ENCODE data around the gene LUM.

LUM gene

GRCh38 chr12:91074154-91074709 lies 37.1 kb downstream of the LUM start:
- no peak for DNase-seq

- DNase-seq = no peak
Observed at GRCh38 chr12:91073426-91073825, 37.9 kb downstream of the LUM start.

GRCh38 chr12:91072931-91073330 lies 38.4 kb downstream of the LUM start:
- no peak for DNase-seq

GRCh38 chr12:91070936-91071335 lies 40.4 kb downstream of the LUM start:
- no peak for DNase-seq

GRCh38 chr12:91065396-91065795 lies 45.9 kb downstream of the LUM start:
- no peak for DNase-seq

GRCh38 chr12:91064640-91065039 lies 46.7 kb downstream of the LUM start:
- no peak for DNase-seq

- DNase-seq = no peak
Observed at GRCh38 chr12:91061091-91061490, 50.2 kb downstream of the LUM start.

- DNase-seq = no peak
Observed at GRCh38 chr12:91059211-91059610, 52.1 kb downstream of the LUM start.

GRCh38 chr12:91058786-91059185 lies 52.5 kb downstream of the LUM start:
- no peak for DNase-seq

GRCh38 chr12:91057368-91058165 lies 53.7 kb downstream of the LUM start, which contains the start of gene KERA:
Gene KERA (minus strand): TSS chr12:91058024. CDS start chr12:91056281, 1,743 bp downstream.
- no peak for DNase-seq

GRCh38 chr12:91056488-91056887 lies 54.8 kb downstream of the LUM start:
- DNase-seq = no peak

- no peak for DNase-seq
Observed at GRCh38 chr12:91055976-91056375, 55.3 kb downstream of the LUM start.

GRCh38 chr12:91053951-91054715 lies 57.2 kb downstream of the LUM start:
- DNase-seq = no peak
